ENCODE measurements around the gene GCG.

DNA sequence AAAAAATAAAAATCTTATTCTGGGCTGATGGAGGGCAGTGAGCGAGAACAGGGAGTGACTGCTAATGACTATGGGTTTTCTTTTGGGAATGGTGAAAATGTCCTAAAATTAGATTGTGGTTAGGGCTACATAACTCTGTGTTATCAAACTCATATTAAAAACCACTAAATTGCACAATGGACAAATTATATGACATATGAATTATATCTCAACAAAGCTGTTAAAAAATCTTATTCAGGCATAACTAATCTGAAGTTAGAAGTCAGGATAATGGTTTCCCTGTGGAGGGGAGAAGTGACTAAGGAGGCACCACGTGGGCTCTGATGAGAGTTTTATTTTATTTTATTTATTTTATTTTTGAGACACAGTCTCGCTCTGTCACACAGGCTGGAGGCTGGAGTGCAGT is 45.9 kb downstream of the GCG start:
- TF ChIP-seq, protein P1, sequence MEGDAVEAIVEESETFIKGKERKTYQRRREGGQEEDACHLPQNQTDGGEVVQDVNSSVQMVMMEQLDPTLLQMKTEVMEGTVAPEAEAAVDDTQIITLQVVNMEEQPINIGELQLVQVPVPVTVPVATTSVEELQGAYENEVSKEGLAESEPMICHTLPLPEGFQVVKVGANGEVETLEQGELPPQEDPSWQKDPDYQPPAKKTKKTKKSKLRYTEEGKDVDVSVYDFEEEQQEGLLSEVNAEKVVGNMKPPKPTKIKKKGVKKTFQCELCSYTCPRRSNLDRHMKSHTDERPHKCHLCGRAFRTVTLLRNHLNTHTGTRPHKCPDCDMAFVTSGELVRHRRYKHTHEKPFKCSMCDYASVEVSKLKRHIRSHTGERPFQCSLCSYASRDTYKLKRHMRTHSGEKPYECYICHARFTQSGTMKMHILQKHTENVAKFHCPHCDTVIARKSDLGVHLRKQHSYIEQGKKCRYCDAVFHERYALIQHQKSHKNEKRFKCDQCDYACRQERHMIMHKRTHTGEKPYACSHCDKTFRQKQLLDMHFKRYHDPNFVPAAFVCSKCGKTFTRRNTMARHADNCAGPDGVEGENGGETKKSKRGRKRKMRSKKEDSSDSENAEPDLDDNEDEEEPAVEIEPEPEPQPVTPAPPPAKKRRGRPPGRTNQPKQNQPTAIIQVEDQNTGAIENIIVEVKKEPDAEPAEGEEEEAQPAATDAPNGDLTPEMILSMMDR (IDR thresholded peaks at IDR 0.05; ENCODE audit: insufficient read depth, low read length, poor library complexity, severe bottlenecking): no peak
- TF ChIP-seq EZH2phosphoT487 (conservative IDR thresholded peaks at IDR 0.05; ENCODE audit: low read length): no peak

All from SU-DHL-6 (cell line).